K562 (cell line): ENCODE results near the gene LRRC61. TPM values are rescaled to one million over a fixed set of nuclear protein-coding genes. Genes with fewer than 3 reads are reported as not detected.

Experiments
- ATAC-seq: fragments of 200-7000 bp; cut with Tn5 transposase; 3 replicates; pipeline ENCODE4 v1.9.1; 2020; ENCODE audit warnings: moderate library complexity
- BruUV-seq: library from RNA; stranded (reverse); fragments of 400-500 nt; replicated peaks from 2 replicates; lab custom pipeline; 2021; lab: Mats Ljungman, UMichigan
- CTCF ChIA-PET: fragments of 300-600 bp; formaldehyde crosslinking; extraction: SDS; loops from one replicate; lab custom pipeline; 2021; ENCODE audit warnings: low intra/inter-chr PET ratio; lab: Yijun Ruan, JAX
- POLR2A ChIA-PET: fragments of 300-600, 350-650 bp; sonication (Branson Sonifier 250); formaldehyde crosslinking; extraction: SDS; loops from one replicate; lab custom pipeline; 2021; ENCODE audit warnings: antibody characterized with exemption, inconsistent platforms; lab: Yijun Ruan, JAX
- DNase-seq, 4 experiments: peaks; one replicate each; pipeline versions ENCODE4 v3.0.0 to v3.0.0-alpha.2; 2011 to 2018; ENCODE audit warnings: low spot score in 3 of 4, mixed read lengths in 3 of 4; ENCODE audit errors: extremely low read depth in 1 of 4
- FAIRE-seq: peaks from 2 replicates; lab custom pipeline; 2011; peaks lifted over from hg19 to GRCh38; lab: Jason Lieb, UNC
- H2AFZ ChIP-seq: 2 replicates; pipeline ENCODE4 v1.6.0; 2011; ENCODE audit warnings: low read depth, low read length, control low read depth, inconsistent platforms
- H3K27ac ChIP-seq: fragments of 200-600 bp; 3 replicates; pipeline ENCODE4 v1.8.0; 2011; ENCODE audit warnings: low read depth, mild to moderate bottlenecking, control low read depth, inconsistent platforms, low read length, moderate library complexity, mixed read lengths; ENCODE audit errors: extremely low read depth
- H3K27me3 ChIP-seq, 2 experiments: fragments of 300-600 bp in 1 of 2; 2 replicates in 1 of 2; 3 replicates in 1 of 2; pipeline versions ENCODE4 v1.6.0 to v1.8.0; 2011; ENCODE audit warnings: inconsistent platforms in 2 of 2, low read length in 2 of 2, mild to moderate bottlenecking in 1 of 2, mixed read lengths in 1 of 2, moderate library complexity in 1 of 2; ENCODE audit not compliant: control insufficient read depth in 2 of 2, insufficient read depth in 2 of 2
- H3K36me3 ChIP-seq: fragments of 300-600 bp; 3 replicates; pipeline ENCODE4 v1.8.0; 2011; ENCODE audit warnings: mild to moderate bottlenecking, low read length, inconsistent platforms; ENCODE audit not compliant: control insufficient read depth, insufficient read depth
- H3K4me1 ChIP-seq, 2 experiments: fragments of 200-600 bp in 1 of 2; replicated peaks in 1 of 2; 2 replicates in 1 of 2; 3 replicates in 1 of 2; pipeline versions ENCODE4 v1.5.1 to v1.8.0; 2011; ENCODE audit warnings: inconsistent platforms in 2 of 2, low read length in 2 of 2, mild to moderate bottlenecking in 1 of 2, mixed read lengths in 1 of 2, moderate library complexity in 1 of 2; ENCODE audit not compliant: control insufficient read depth in 2 of 2, insufficient read depth in 2 of 2
- H3K4me2 ChIP-seq: 2 replicates; pipeline ENCODE4 v1.6.1; 2011; ENCODE audit warnings: low read length, control low read depth, inconsistent platforms, mixed read lengths; ENCODE audit not compliant: insufficient read depth
- H3K4me3 ChIP-seq: fragments of 200-600 bp; sonication (generic), shearing (Covaris generic); 2 replicates; pipeline ENCODE4 v1.5.1; 2016; ENCODE audit warnings: control low read depth, inconsistent platforms
- H3K79me2 ChIP-seq: fragments of 200-600 bp; 3 replicates; pipeline ENCODE4 v1.8.0; 2011; ENCODE audit warnings: low read length, inconsistent platforms; ENCODE audit not compliant: control insufficient read depth, insufficient read depth
- H3K9ac ChIP-seq, 2 experiments: 2 replicates each; pipeline versions ENCODE4 v1.6.0 to v1.6.1; 2011; ENCODE audit warnings: low read depth in 2 of 2, low read length in 2 of 2, control low read depth in 1 of 2, inconsistent platforms in 1 of 2, mild to moderate bottlenecking in 1 of 2, mixed read lengths in 1 of 2; ENCODE audit not compliant: insufficient read depth in 1 of 2
- H3K9me1 ChIP-seq: one replicate; pipeline ENCODE4 v1.6.0; 2011; ENCODE audit warnings: inconsistent platforms, mild to moderate bottlenecking, low read length, moderate library complexity; ENCODE audit not compliant: control insufficient read depth, insufficient read depth
- H3K9me3 ChIP-seq: replicated peaks from 2 replicates; pipeline ENCODE4 v1.5.1; 2011; ENCODE audit warnings: low read depth, low read length, inconsistent platforms; ENCODE audit not compliant: control insufficient read depth, insufficient read depth
- H4K20me1 ChIP-seq: replicated peaks from 2 replicates; pipeline ENCODE4 v1.6.1; 2011; ENCODE audit warnings: low read length, inconsistent platforms, mixed read lengths; ENCODE audit not compliant: control insufficient read depth, insufficient read depth
- BCOR ChIP-seq: fragments of 450-650 bp; IDR thresholded peaks from 2 replicates; pipeline ENCODE4 v1.6.1; 2016
- HDGF ChIP-seq: fragments of 450-650 bp; IDR thresholded peaks from 2 replicates; pipeline ENCODE4 v1.6.1; 2016
- JUNB ChIP-seq: fragments of 450-650 bp; formaldehyde crosslinking; conservative IDR thresholded peaks from 2 replicates; pipeline ENCODE4 v1.4.0; 2020; ENCODE audit warnings: mild to moderate bottlenecking
- NFRKB ChIP-seq: fragments of 450-650 bp; IDR thresholded peaks from 2 replicates; pipeline ENCODE4 v1.6.1; 2016; ENCODE audit warnings: low read depth
- PYGO2 ChIP-seq: fragments of 450-650 bp; IDR thresholded peaks from 2 replicates; pipeline ENCODE4 v1.6.1; 2016; ENCODE audit warnings: mild to moderate bottlenecking, missing genetic modification characterization, moderate library complexity, missing compliant biosample characterization
- REST ChIP-seq, 2 experiments: fragments of 450-650 bp; formaldehyde crosslinking in 1 of 2; IDR thresholded peaks; 2 replicates each; pipeline versions ENCODE4 v1.4.0 to v1.6.1; 2014 to 2020; ENCODE audit warnings: mild to moderate bottlenecking in 2 of 2, borderline replicate concordance in 1 of 2, low read depth in 1 of 2
- SREBF1 ChIP-seq: fragments of 150-350 bp; IDR thresholded peaks from 2 replicates; pipeline ENCODE4 v1.6.1; 2014; ENCODE audit warnings: antibody characterized with exemption, low read depth, low read length, borderline replicate concordance
- ZNF75A ChIP-seq: fragments of 450-650 bp; formaldehyde crosslinking; IDR thresholded peaks from 2 replicates; pipeline ENCODE4 v1.4.0; 2020; ENCODE audit warnings: mild to moderate bottlenecking
- ZSCAN29 ChIP-seq: fragments of 450-650 bp; IDR thresholded peaks from 2 replicates; pipeline ENCODE4 v1.6.1; 2017
- WGBS: fragments of 100-300 bp; shearing (Covaris generic); methylation state at CpG from one replicate; pipeline ENCODE4 v1.1.6; 2016; ENCODE audit warnings: low coverage, mixed read lengths; ENCODE audit not compliant: insufficient coverage; ENCODE audit errors: missing lambda C conversion rate; 5-methylcytosine and 5-hydroxymethylcytosine counted together
- in situ Hi-C: fragments of 300-500 bp; cut with MboI; formaldehyde crosslinking; loops from 4 replicates; pipeline ENCODE4 v1.15.0; 2018; ENCODE audit warnings: inconsistent platforms, mixed read lengths
- intact Hi-C: fragments of 100-400 bp; cut with micrococcal nuclease; formaldehyde crosslinking; loops from 2 replicates; pipeline ENCODE4 v1.14.2; 2022
- polyA plus RNA-seq, 8 experiments: library from polyadenylated mRNA; depleted of rRNA in 4 of 8; stranded (reverse) in 5 of 8; unstranded in 3 of 8; fragments of >200 nt; fragmentation: Nextera tagmentation in 2 of 8; fragmentation: Illumina TruSeq in 1 of 8; extraction: Ambion mirVana in 2 of 8; extraction: Trizol in 1 of 8; gene quantifications; 2 replicates each; pipeline versions ENCODE4 v1.2.1 to v1.2.3, GENCODE V29; 2011 to 2014; ENCODE audit warnings: inconsistent platforms in 1 of 8, missing spikeins in 1 of 8
- total RNA-seq, 7 experiments: library from RNA; depleted of rRNA in 6 of 7; stranded (reverse); fragments of >200 nt in 6 of 7; fragmentation: Illumina TruSeq in 2 of 7; extraction: Trizol in 2 of 7; gene quantifications; 2 replicates each; pipeline versions ENCODE4 v1.2.1 to v1.2.3, GENCODE V29; 2011 to 2021; ENCODE audit warnings: low replicate concordance in 1 of 7
- TF ChIP-seq, protein P1 (sequence below): fragments of 450-650 bp; formaldehyde crosslinking; IDR thresholded peaks from 2 replicates; pipeline ENCODE4 v1.4.0; 2020; ENCODE audit warnings: mild to moderate bottlenecking, moderate library complexity
- TF ChIP-seq, protein P2 (sequence below): fragments of 450-650 bp; formaldehyde crosslinking; IDR thresholded peaks from 2 replicates; pipeline ENCODE4 v1.4.0; 2022; ENCODE audit warnings: missing genetic modification characterization
- TF ChIP-seq, protein P3 (sequence below): sonication (generic); formaldehyde crosslinking; IDR thresholded peaks from 2 replicates; pipeline ENCODE4 v1.8.0; 2023; ENCODE audit warnings: mild to moderate bottlenecking, missing genetic modification reagents

Gene LRRC61
- total and polyA plus RNA-seq, 9 of the 15 experiments (the other 6 are each of a cell fraction or from before 2014, with no cell fraction given): 1.3 to 55.2 (median 35.2) TPM

DNA sequence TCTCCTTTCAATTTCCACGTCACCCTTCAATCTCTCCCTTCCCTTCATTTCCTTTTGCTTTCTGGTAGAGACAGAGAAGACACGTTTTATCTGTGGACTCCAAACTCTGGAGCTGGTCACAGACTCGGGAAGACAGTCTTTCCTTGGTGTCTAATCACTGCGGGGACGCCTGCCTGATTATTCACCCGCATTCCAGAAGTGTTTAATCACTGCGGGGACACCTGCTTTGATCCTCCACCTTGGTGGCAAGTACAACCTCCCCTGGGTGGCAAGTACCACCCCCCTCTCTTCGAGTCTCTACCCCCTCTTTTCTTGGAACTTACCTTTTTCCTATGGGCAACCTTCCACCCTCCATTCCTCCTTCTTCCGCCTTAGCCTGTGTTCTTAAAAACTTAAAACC is 15.3 kb upstream of the LRRC61 start:
- peak in 1 of 4 experiments; percentile 5 for DNase-seq
- no peaks in the 10 kb centered on the region for H3K27me3 ChIP-seq
- H4K20me1 ChIP-seq: no peaks in the 10 kb centered on the region
- no peak overlapping the region for H3K4me2 ChIP-seq
- FAIRE-seq: no peak
- intact Hi-C loops: no loop called here
- peak overlapping the region; percentile 13; the same call in 1 of the 2 replicates for H2AFZ ChIP-seq
- no peaks in the 10 kb centered on the region for H3K9me1 ChIP-seq
- H3K79me2 ChIP-seq: peaks cover 10% of the 10 kb centered on the region; the same call in 1 of the 3 replicates
- ATAC-seq: no peak
- POLR2A ChIA-PET: interaction anchor here (0.7 to 1.8 kb wide), 4 partner anchors 12 to 502 kb away, joined by 3 to 8 read pairs (median 5); partner anchors contain the start of genes ACTR3C and LRRC61
- no TSS peak for BruUV-seq
- H3K9ac ChIP-seq: no peak overlapping the region
- CTCF ChIA-PET: no interaction called here
- in situ Hi-C loops: no loop called here
- H3K9me3 ChIP-seq: no peaks in the 10 kb centered on the region
- H3K4me1 ChIP-seq: peaks cover 14 to 42% of the 10 kb centered on the region in 2 experiments; a peak in 4 of 5 replicates
- no peak overlapping the region for H3K4me3 ChIP-seq
- H3K27ac ChIP-seq: no peak overlapping the region
- WGBS: 49% methylated on average over 9 of the region's 9 CpGs
- no peaks in the 10 kb centered on the region for H3K36me3 ChIP-seq
- TF ChIP-seq, protein P1, sequence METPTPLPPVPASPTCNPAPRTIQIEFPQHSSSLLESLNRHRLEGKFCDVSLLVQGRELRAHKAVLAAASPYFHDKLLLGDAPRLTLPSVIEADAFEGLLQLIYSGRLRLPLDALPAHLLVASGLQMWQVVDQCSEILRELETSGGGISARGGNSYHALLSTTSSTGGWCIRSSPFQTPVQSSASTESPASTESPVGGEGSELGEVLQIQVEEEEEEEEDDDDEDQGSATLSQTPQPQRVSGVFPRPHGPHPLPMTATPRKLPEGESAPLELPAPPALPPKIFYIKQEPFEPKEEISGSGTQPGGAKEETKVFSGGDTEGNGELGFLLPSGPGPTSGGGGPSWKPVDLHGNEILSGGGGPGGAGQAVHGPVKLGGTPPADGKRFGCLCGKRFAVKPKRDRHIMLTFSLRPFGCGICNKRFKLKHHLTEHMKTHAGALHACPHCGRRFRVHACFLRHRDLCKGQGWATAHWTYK (CRISPR knock-in tag): no peak
- TF ChIP-seq SREBF1 (no peak), ZNF75A (CRISPR knock-in tag) (no peak), JUNB (CRISPR knock-in tag) (no peak), ZSCAN29 (no peak), HDGF (no peak), NFRKB (no peak), PYGO2 (tag) (no peak), REST (IDR thresholded peaks at IDR 0.05; ENCODE audit: borderline replicate concordance) (no peak), REST (CRISPR knock-in tag; IDR thresholded peaks at IDR 0.05; ENCODE audit: low read depth) (no peak), BCOR (no peak)
- TF ChIP-seq, protein P2, sequence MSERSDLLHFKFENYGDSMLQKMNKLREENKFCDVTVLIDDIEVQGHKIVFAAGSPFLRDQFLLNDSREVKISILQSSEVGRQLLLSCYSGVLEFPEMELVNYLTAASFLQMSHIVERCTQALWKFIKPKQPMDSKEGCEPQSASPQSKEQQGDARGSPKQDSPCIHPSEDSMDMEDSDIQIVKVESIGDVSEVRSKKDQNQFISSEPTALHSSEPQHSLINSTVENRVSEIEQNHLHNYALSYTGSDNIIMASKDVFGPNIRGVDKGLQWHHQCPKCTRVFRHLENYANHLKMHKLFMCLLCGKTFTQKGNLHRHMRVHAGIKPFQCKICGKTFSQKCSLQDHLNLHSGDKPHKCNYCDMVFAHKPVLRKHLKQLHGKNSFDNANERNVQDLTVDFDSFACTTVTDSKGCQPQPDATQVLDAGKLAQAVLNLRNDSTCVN (CRISPR knock-in tag): no peak
- TF ChIP-seq, protein P3, sequence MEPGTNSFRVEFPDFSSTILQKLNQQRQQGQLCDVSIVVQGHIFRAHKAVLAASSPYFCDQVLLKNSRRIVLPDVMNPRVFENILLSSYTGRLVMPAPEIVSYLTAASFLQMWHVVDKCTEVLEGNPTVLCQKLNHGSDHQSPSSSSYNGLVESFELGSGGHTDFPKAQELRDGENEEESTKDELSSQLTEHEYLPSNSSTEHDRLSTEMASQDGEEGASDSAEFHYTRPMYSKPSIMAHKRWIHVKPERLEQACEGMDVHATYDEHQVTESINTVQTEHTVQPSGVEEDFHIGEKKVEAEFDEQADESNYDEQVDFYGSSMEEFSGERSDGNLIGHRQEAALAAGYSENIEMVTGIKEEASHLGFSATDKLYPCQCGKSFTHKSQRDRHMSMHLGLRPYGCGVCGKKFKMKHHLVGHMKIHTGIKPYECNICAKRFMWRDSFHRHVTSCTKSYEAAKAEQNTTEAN (CRISPR knock-in tag): no peak
